Neuronal stem cell (in vitro differentiated cells): ENCODE data around the gene FAM20B.
"Not testable (repeated sequence)": the region's sequence is repeated elsewhere in the genome, so short reads cannot be mapped to it uniquely, and the experiment has no call there.

Experiments
- DNase-seq: peaks from one replicate; pipeline ENCODE4 v3.0.0-alpha.2; 2013; ENCODE audit warnings: low spot score
- H2AFZ ChIP-seq: one replicate; pipeline ENCODE4 v1.6.1; 2013; ENCODE audit warnings: mild to moderate bottlenecking, low read length, inconsistent platforms
- H2AK5ac ChIP-seq: 2 replicates; pipeline ENCODE4 v1.6.1; 2013; ENCODE audit warnings: low read depth, mild to moderate bottlenecking, inconsistent platforms, low read length, moderate library complexity, mixed read lengths
- H2BK120ac ChIP-seq: 2 replicates; pipeline ENCODE4 v1.6.1; 2013; ENCODE audit warnings: low read depth, mild to moderate bottlenecking, inconsistent platforms, low read length, moderate library complexity, mixed read lengths
- H2BK12ac ChIP-seq: one replicate; pipeline ENCODE4 v1.6.1; 2013; ENCODE audit warnings: low read length, inconsistent platforms
- H2BK15ac ChIP-seq: 2 replicates; pipeline ENCODE4 v1.6.1; 2013; ENCODE audit warnings: mild to moderate bottlenecking, low read length, inconsistent platforms, mixed read lengths
- H2BK5ac ChIP-seq: one replicate; pipeline ENCODE4 v1.6.1; 2013; ENCODE audit warnings: inconsistent platforms, mild to moderate bottlenecking, low read length, moderate library complexity
- H3K14ac ChIP-seq: one replicate; pipeline ENCODE4 v1.6.1; 2013; ENCODE audit warnings: low read length, inconsistent platforms
- H3K18ac ChIP-seq: 2 replicates; pipeline ENCODE4 v1.6.1; 2013; ENCODE audit warnings: low read length, inconsistent platforms
- H3K23ac ChIP-seq: 2 replicates; pipeline ENCODE4 v1.6.1; 2013; ENCODE audit warnings: low read depth, mild to moderate bottlenecking, mixed read lengths, low read length, inconsistent platforms; ENCODE audit not compliant: poor library complexity
- H3K27ac ChIP-seq: replicated peaks from 3 replicates; pipeline ENCODE4 v1.5.1; 2013; ENCODE audit warnings: low read length, inconsistent platforms
- H3K27me3 ChIP-seq, 3 experiments: 2 replicates each; pipeline ENCODE4 v1.6.1; 2013; ENCODE audit warnings: low read length in 3 of 3, mild to moderate bottlenecking in 2 of 3, inconsistent platforms in 1 of 3, low read depth in 1 of 3, mixed read lengths in 1 of 3, moderate library complexity in 1 of 3; ENCODE audit not compliant: control insufficient read depth in 3 of 3, insufficient read depth in 3 of 3
- H3K36me3 ChIP-seq, 2 donors: replicated peaks in 1 of 2; 2 replicates each; pipeline ENCODE4 v1.6.1; 2013; ENCODE audit warnings: low read length in 2 of 2; ENCODE audit not compliant: control insufficient read depth in 2 of 2, insufficient read depth in 2 of 2
- H3K4ac ChIP-seq: 2 replicates; pipeline ENCODE4 v1.6.1; 2013; ENCODE audit warnings: inconsistent platforms, mild to moderate bottlenecking, low read length, moderate library complexity
- H3K4me1 ChIP-seq, 2 donors: 1 replicate in 1 of 2; 2 replicates in 1 of 2; pipeline ENCODE4 v1.6.1; 2013; ENCODE audit warnings: low read length in 2 of 2, low read depth in 1 of 2; ENCODE audit not compliant: control insufficient read depth in 2 of 2, insufficient read depth in 1 of 2
- H3K4me2 ChIP-seq: one replicate; pipeline ENCODE4 v1.6.1; 2013; ENCODE audit warnings: mild to moderate bottlenecking, low read length, inconsistent platforms; ENCODE audit not compliant: insufficient read depth, poor library complexity, severe bottlenecking
- H3K4me3 ChIP-seq, 2 donors: 2 replicates each; pipeline ENCODE4 v1.5.1; 2013; ENCODE audit warnings: low read length in 2 of 2, mild to moderate bottlenecking in 2 of 2, inconsistent platforms in 1 of 2, moderate library complexity in 1 of 2
- H3K79me1 ChIP-seq: one replicate; pipeline ENCODE4 v1.6.1; 2013; ENCODE audit warnings: low read depth, mild to moderate bottlenecking, inconsistent platforms, low read length, moderate library complexity
- H3K9ac ChIP-seq: one replicate; pipeline ENCODE4 v1.6.1; 2013; ENCODE audit warnings: mild to moderate bottlenecking, low read depth, low read length, inconsistent platforms; ENCODE audit not compliant: poor library complexity
- H3K9me3 ChIP-seq, 2 donors: replicated peaks in 1 of 2; 2 replicates each; pipeline versions ENCODE3 to v1.6.1; 2013; ENCODE audit warnings: low read length in 2 of 2, mild to moderate bottlenecking in 2 of 2, inconsistent platforms in 1 of 2, low read depth in 1 of 2, mixed read lengths in 1 of 2, moderate library complexity in 1 of 2; ENCODE audit not compliant: control insufficient read depth in 2 of 2, insufficient read depth in 1 of 2
- H4K8ac ChIP-seq: one replicate; pipeline ENCODE4 v1.6.1; 2013; ENCODE audit warnings: low read depth, mild to moderate bottlenecking, inconsistent platforms, low read length, moderate library complexity
- H4K91ac ChIP-seq: one replicate; pipeline ENCODE4 v1.6.1; 2013; ENCODE audit warnings: low read length, low read depth, mild to moderate bottlenecking, inconsistent platforms; ENCODE audit not compliant: poor library complexity
- WGBS, 2 donors: extraction: QIAGEN DNeasy Blood & Tissue Kit; methylation state at CpG; one replicate each; pipeline ENCODE4 v1.1.7; 2013; ENCODE audit warnings: missing lambda C conversion rate in 2 of 2, mixed read lengths in 1 of 2; ENCODE audit not compliant: insufficient read length in 2 of 2, insufficient replicate concordance in 1 of 2; ENCODE audit errors: extremely low coverage in 2 of 2; 5-methylcytosine and 5-hydroxymethylcytosine counted together

FAM20B gene

GRCh38 chr1:179001451-179001850, 24.2 kb upstream of the FAM20B start:
- Histone ChIP-seq H4K8ac (no peak overlapping the region), H3K4me3 (no peak overlapping the region), H4K91ac (no peak overlapping the region), H2BK120ac (no peak overlapping the region), H2AK5ac (peak overlapping the region; percentile 38), H3K4ac (no peak overlapping the region), H2BK15ac (no peak overlapping the region), H3K9ac (peak overlapping the region; percentile 31), H2BK5ac (no peak overlapping the region), H3K9me3 (no peaks in the 10 kb centered on the region), H3K27me3 (peaks cover 0 to 10% (median 0%) of the 10 kb centered on the region in 3 experiments), H3K14ac (no peak overlapping the region), H3K27ac (no peak overlapping the region), H2BK12ac (peak overlapping the region; percentile 31), H3K36me3 (no peaks in the 10 kb centered on the region), H3K79me1 (no peaks in the 10 kb centered on the region), H3K18ac (no peak overlapping the region), H2AFZ (peak overlapping the region; percentile 95), H3K4me1 (peaks cover 0 to 8% of the 10 kb centered on the region in 2 donors), H3K23ac (no peak overlapping the region), H3K4me2 (no peak overlapping the region)
- DNase-seq: no peak
- no CpG with 5 or more reads among the region's 1 CpG for WGBS, 2 donors

GRCh38 chr1:179002064-179002463, 23.6 kb upstream of the FAM20B start:
- no CpG with 5 or more reads among the region's 8 CpGs for WGBS, 2 donors
- DNase-seq, H3K18ac ChIP-seq, H3K23ac ChIP-seq, H3K9ac ChIP-seq, H3K79me1 ChIP-seq, H3K4me1 ChIP-seq, H2BK5ac ChIP-seq, H3K36me3 ChIP-seq, H3K14ac ChIP-seq, H2BK120ac ChIP-seq, H2AK5ac ChIP-seq, H3K4ac ChIP-seq, H4K91ac ChIP-seq, H3K27ac ChIP-seq, H2BK12ac ChIP-seq, H2BK15ac ChIP-seq, H4K8ac ChIP-seq, H3K9me3 ChIP-seq: not testable (repeated sequence)
- Histone ChIP-seq H2AFZ (peak overlapping the region; percentile 95), H3K4me3 (peak overlapping the region in 1 of 2 donors; percentile 45), H3K27me3 (peaks cover 0 to 10% (median 0%) of the 10 kb centered on the region in 3 experiments), H3K4me2 (peak overlapping the region; percentile 30)

GRCh38 chr1:179002552-179003345, 22.9 kb upstream of the FAM20B start:
- no peak overlapping the region for H3K14ac ChIP-seq
- H3K23ac ChIP-seq: no peak overlapping the region
- no peaks in the 10 kb centered on the region for H3K79me1 ChIP-seq
- no peak overlapping the region for H2BK15ac ChIP-seq
- DNase-seq: peak; percentile 93
- no peak overlapping the region for H2AK5ac ChIP-seq
- H3K27ac ChIP-seq: no peak overlapping the region
- H2BK5ac ChIP-seq: no peak overlapping the region
- H4K8ac ChIP-seq: no peak overlapping the region
- H2BK120ac ChIP-seq: no peak overlapping the region
- H3K4me1 ChIP-seq: peaks cover 0 to 8% of the 10 kb centered on the region in 2 donors
- H3K4me3 ChIP-seq: peak overlapping the region in 1 of 2 donors; percentile 45
- H3K9me3 ChIP-seq: no peaks in the 10 kb centered on the region
- no peak overlapping the region for H3K9ac ChIP-seq
- no peak overlapping the region for H4K91ac ChIP-seq
- H3K4ac ChIP-seq: no peak overlapping the region
- peak overlapping the region; percentile 95 for H2AFZ ChIP-seq
- no CpG with 5 or more reads among the region's 20 CpGs for WGBS, 2 donors
- no peak overlapping the region for H3K18ac ChIP-seq
- H3K4me2 ChIP-seq: peak overlapping the region; percentile 30
- H2BK12ac ChIP-seq: no peak overlapping the region
- H3K36me3 ChIP-seq: no peaks in the 10 kb centered on the region
- peaks cover 0 to 14% (median 0%) of the 10 kb centered on the region in 3 experiments for H3K27me3 ChIP-seq

- DNase-seq: no peak
- H3K18ac ChIP-seq: no peak overlapping the region
- no peaks in the 10 kb centered on the region for H3K36me3 ChIP-seq
- H3K23ac ChIP-seq: no peak overlapping the region
- H3K27me3 ChIP-seq: peaks cover 0 to 17% (median 0%) of the 10 kb centered on the region in 3 experiments
- H3K4me2 ChIP-seq: no peak overlapping the region
- no peak overlapping the region for H2AK5ac ChIP-seq
- no peak overlapping the region for H3K14ac ChIP-seq
- peaks cover 0 to 8% of the 10 kb centered on the region in 2 donors for H3K4me1 ChIP-seq
- no peak overlapping the region for H3K4me3 ChIP-seq
- no peak overlapping the region for H2BK5ac ChIP-seq
- no peak overlapping the region for H2BK15ac ChIP-seq
- H4K91ac ChIP-seq: no peak overlapping the region
- no CpG with 5 or more reads among the region's 7 CpGs for WGBS, 2 donors
- no peak overlapping the region for H3K27ac ChIP-seq
- no peaks in the 10 kb centered on the region for H3K79me1 ChIP-seq
- no peak overlapping the region for H3K4ac ChIP-seq
- no peaks in the 10 kb centered on the region for H3K9me3 ChIP-seq
- no peak overlapping the region for H2BK12ac ChIP-seq
- H2BK120ac ChIP-seq: no peak overlapping the region
- no peak overlapping the region for H4K8ac ChIP-seq
- H3K9ac ChIP-seq: no peak overlapping the region
- H2AFZ ChIP-seq: peak overlapping the region; percentile 95
Observed at GRCh38 chr1:179003512-179004066, 22.1 kb upstream of the FAM20B start.
